Fibroblast of skin of abdomen (primary cell): ENCODE results near the gene CCNL1.

Source experiments
- DNase-seq: peaks from one replicate; pipeline ENCODE4 v3.0.0-alpha.2; 2013

Gene CCNL1

GRCh38 chr3:157145606-157146322 is 14.2 kb downstream of the CCNL1 start:
- DNase-seq: peak; percentile 55

- DNase-seq: no peak
Observed at GRCh38 chr3:157142315-157142714, 17.6 kb downstream of the CCNL1 start.

- no peak for DNase-seq
Observed at GRCh38 chr3:157139938-157140534, 19.9 kb downstream of the CCNL1 start.

GRCh38 chr3:157136647-157137387 is 23.1 kb downstream of the CCNL1 start:
- DNase-seq: no peak

- peak; percentile 54 for DNase-seq
Observed at GRCh38 chr3:157135671-157136396, 24.1 kb downstream of the CCNL1 start.

GRCh38 chr3:157134620-157135191 is 25.2 kb downstream of the CCNL1 start:
- DNase-seq: no peak

- no peak for DNase-seq
Observed at GRCh38 chr3:157133434-157134320, 26.3 kb downstream of the CCNL1 start.

- no peak for DNase-seq
Observed at GRCh38 chr3:157132936-157133335, 27.0 kb downstream of the CCNL1 start.

- DNase-seq: no peak
Observed at GRCh38 chr3:157132341-157132740, 27.6 kb downstream of the CCNL1 start.

- no peak for DNase-seq
Observed at GRCh38 chr3:157131861-157132260, 28.1 kb downstream of the CCNL1 start.

GRCh38 chr3:157130467-157131251 is 29.3 kb downstream of the CCNL1 start:
- peak; percentile 60 for DNase-seq

GRCh38 chr3:157129803-157130466 is 30.0 kb downstream of the CCNL1 start:
- no peak for DNase-seq

- DNase-seq: peak; percentile 72
Observed at GRCh38 chr3:157128771-157129681, 30.9 kb downstream of the CCNL1 start.

- DNase-seq: peak; percentile 59
Observed at GRCh38 chr3:157127831-157128767, 31.8 kb downstream of the CCNL1 start.

- DNase-seq: no peak
Observed at GRCh38 chr3:157127268-157127667, 32.7 kb downstream of the CCNL1 start.

- no peak for DNase-seq
Observed at GRCh38 chr3:157126365-157126764, 33.6 kb downstream of the CCNL1 start.

- DNase-seq: no peak
Observed at GRCh38 chr3:157125101-157125500, 34.8 kb downstream of the CCNL1 start.

- DNase-seq: no peak
Observed at GRCh38 chr3:157123621-157124020, 36.3 kb downstream of the CCNL1 start.
